ENCODE data around the gene LRRC8B.

GRCh38 chr1:89535537-89535936 lies 10.9 kb downstream of the LRRC8B start:
- no peak for TF ChIP-seq CTCF (IDR thresholded peaks at IDR 0.05)
- TF ChIP-seq POLR2A (IDR thresholded peaks at IDR 0.05), result no peak

All from testis (tissue), 2 donors.